ENCODE measurements around the gene LRRC74A. TPM values are rescaled to one million over a fixed set of nuclear protein-coding genes. Genes with fewer than 3 reads are reported as not detected.

LRRC74A gene
- total and polyA plus RNA-seq, 8 donors: 0.07 TPM; not detected in 7

DNA sequence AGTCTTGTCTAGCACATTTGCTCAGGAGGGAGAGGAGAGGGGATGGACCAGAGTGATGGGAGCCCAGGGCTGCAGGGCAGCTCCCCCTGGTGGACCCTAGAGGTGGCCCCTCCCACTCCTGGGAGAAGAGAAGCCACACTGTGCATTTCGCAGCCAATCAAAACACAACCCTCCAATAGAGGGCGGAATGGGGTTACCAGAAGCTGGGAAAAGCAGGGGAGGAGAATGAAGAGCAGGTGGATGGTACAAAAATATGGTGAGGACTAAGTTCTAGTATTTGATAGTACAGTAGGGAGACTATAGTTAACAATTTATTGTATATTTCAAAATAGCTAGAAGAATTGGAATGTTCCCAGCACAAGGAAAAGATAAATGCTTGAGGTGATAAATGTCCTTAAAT, 41.3 kb upstream of the LRRC74A start:
- Histone ChIP-seq H3K27me3 (no peaks in the 10 kb centered on the region), H3K36me3 (peaks cover 0 to 54% (median 35%) of the 10 kb centered on the region in 3 donors), H3K4me3 (no peak overlapping the region), H3K4me1 (peaks cover 0 to 4% (median 0%) of the 10 kb centered on the region in 3 donors), H3K9me3 (no peaks in the 10 kb centered on the region), H3K27ac (no peak overlapping the region)
- TF ChIP-seq, protein P1, sequence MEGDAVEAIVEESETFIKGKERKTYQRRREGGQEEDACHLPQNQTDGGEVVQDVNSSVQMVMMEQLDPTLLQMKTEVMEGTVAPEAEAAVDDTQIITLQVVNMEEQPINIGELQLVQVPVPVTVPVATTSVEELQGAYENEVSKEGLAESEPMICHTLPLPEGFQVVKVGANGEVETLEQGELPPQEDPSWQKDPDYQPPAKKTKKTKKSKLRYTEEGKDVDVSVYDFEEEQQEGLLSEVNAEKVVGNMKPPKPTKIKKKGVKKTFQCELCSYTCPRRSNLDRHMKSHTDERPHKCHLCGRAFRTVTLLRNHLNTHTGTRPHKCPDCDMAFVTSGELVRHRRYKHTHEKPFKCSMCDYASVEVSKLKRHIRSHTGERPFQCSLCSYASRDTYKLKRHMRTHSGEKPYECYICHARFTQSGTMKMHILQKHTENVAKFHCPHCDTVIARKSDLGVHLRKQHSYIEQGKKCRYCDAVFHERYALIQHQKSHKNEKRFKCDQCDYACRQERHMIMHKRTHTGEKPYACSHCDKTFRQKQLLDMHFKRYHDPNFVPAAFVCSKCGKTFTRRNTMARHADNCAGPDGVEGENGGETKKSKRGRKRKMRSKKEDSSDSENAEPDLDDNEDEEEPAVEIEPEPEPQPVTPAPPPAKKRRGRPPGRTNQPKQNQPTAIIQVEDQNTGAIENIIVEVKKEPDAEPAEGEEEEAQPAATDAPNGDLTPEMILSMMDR (IDR thresholded peaks at IDR 0.05): peak; percentile 51 to 67 (median 58)
- intact Hi-C loops (cut with DNase I): no loop called here
- FAIRE-seq: no peak
- 33 to 44% methylated on average over 2 of the region's 2 CpGs for WGBS, 2 donors
- peak in 5 of 6 donors; percentile 63 to 72 (median 65) for DNase-seq
- ATAC-seq: peak; percentile 74 to 92 (median 88)

DNA sequence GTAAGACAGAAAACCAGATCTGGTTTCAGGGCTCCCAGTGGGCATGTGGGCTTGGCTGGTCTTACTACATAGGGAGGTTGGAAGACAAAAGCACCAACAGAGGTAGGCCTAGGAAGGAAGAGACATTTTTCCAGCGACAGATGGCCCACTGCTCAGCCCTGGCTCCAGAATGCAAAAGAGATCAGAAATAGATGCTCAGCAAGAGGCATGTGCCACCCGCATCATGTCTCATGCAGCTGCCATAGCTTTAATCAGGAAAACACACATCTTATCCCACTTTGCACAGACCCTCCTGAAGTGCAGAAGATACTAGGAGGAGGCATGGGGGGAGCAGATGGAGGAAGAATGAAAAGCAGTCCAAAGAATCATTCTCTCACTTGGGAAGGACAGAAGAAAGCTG, 39.6 kb upstream of the LRRC74A start:
- FAIRE-seq (no peak), ATAC-seq (no peak), DNase-seq (no peak)
- 96 to 100% methylated on average over 2 of the region's 2 CpGs for WGBS, 2 donors
- Histone ChIP-seq H3K36me3 (peaks cover 7 to 71% (median 43%) of the 10 kb centered on the region in 3 donors), H3K4me3 (no peak overlapping the region), H3K9me3 (no peaks in the 10 kb centered on the region), H3K27me3 (no peaks in the 10 kb centered on the region), H3K27ac (no peak overlapping the region), H3K4me1 (peaks cover 0 to 4% (median 0%) of the 10 kb centered on the region in 3 donors)
- intact Hi-C loops (cut with DNase I): no loop called here
- TF ChIP-seq, protein P1 (IDR thresholded peaks at IDR 0.05): no peak

DNA sequence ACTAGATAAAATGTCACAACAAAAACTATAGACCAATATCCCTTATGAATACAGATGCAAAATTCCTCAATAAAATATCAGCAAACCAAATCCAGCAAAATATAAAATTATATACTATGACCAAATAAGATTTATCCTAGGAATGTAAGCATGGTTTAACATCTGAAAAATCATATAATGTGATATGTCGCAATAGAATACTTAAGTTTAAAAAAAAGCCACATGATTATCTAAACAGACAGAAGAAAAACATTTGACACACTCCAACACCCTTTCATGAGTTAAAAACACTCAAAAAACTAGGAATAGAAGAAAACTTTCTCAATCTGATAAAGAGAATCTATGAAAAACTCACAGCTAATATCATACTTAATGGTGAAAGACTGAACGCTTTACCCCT, 33.8 kb upstream of the LRRC74A start:
- FAIRE-seq (peak; percentile 9), DNase-seq (no peak), ATAC-seq (no peak)
- intact Hi-C loops (cut with DNase I): no loop called here
- no peaks in the 10 kb centered on the region for H3K4me1 ChIP-seq
- no peaks in the 10 kb centered on the region for H3K9me3 ChIP-seq
- TF ChIP-seq, protein P1 (IDR thresholded peaks at IDR 0.05): no peak
- 93 to 98% methylated on average over 2 of the region's 2 CpGs for WGBS, 2 donors
- H3K4me3 ChIP-seq: no peak overlapping the region
- H3K27ac ChIP-seq: no peak overlapping the region
- H3K36me3 ChIP-seq: peaks cover 7 to 53% (median 27%) of the 10 kb centered on the region in 3 donors
- H3K27me3 ChIP-seq: no peaks in the 10 kb centered on the region

DNA sequence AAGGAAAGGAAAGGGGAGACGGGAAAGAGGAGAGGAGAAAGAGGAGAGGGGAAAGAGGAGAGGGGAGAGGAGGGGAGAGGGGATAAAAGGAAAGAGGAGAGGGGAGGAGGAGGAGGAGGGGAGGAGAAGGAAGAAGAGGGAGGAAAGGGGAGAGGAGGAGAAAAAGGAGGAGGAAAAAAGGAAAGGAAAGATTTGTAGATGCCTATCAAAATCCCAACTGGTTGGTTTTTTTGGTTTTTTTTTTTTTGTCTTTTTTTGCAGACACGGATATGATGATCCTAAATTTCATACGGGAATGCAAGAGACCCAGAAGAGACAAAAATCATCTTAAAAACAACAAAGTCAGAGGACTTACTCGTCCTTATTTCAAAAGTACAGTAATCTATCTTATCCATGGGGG, 32.9 kb upstream of the LRRC74A start:
- intact Hi-C loops (cut with DNase I): no loop called here
- H3K27ac ChIP-seq: no peak overlapping the region
- H3K4me1 ChIP-seq: no peaks in the 10 kb centered on the region
- peaks cover 7 to 53% (median 18%) of the 10 kb centered on the region in 3 donors for H3K36me3 ChIP-seq
- H3K9me3 ChIP-seq: no peaks in the 10 kb centered on the region
- H3K27me3 ChIP-seq: no peaks in the 10 kb centered on the region
- FAIRE-seq (no peak), ATAC-seq (no peak), DNase-seq (no peak)
- TF ChIP-seq, protein P1 (IDR thresholded peaks at IDR 0.05): no peak
- no peak overlapping the region for H3K4me3 ChIP-seq
- 86 to 92% methylated on average over 3 to 4 of the region's 4 CpGs for WGBS, 2 donors

DNA sequence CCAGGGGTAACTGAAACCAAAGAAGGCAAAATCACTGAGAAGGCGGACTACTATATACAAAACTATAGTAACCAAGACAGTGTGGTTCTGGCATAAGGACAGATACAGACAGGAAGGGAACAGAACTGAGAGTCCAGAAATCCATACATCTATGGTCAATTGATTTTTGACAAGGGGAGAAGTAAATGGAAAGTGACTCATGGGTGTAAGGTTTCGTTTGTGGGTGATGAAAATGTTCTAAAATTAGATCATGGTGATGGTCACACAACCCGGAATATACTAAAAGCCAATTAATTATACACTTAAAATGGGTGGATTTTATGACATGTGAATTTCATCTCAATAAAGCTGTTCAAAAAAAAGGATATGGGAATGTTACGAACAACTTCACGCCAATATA, 32.3 kb upstream of the LRRC74A start:
- TF ChIP-seq, protein P1 (IDR thresholded peaks at IDR 0.05): no peak
- Histone ChIP-seq H3K4me3 (no peak overlapping the region), H3K36me3 (peaks cover 7 to 53% (median 13%) of the 10 kb centered on the region in 3 donors), H3K9me3 (no peaks in the 10 kb centered on the region), H3K4me1 (no peaks in the 10 kb centered on the region), H3K27ac (no peak overlapping the region), H3K27me3 (no peaks in the 10 kb centered on the region)
- intact Hi-C loops (cut with DNase I): no loop called here
- ATAC-seq: no peak
- DNase-seq: no peak
- FAIRE-seq: no peak
- WGBS, 2 donors: 85 to 90% methylated on average over 5 of the region's 5 CpGs

Data from pancreas (tissue), 10 donors.